H1 (cell line): ENCODE data around the gene CCDC33. TPM values are rescaled to one million over a fixed set of nuclear protein-coding genes. Genes with fewer than 3 reads are reported as not detected.

ENCODE experiments used
- CTCF ChIA-PET: fragments of 300-600 bp; sonication (Branson Sonifier 250); formaldehyde crosslinking; loops from one replicate; lab custom pipeline; 2021; ENCODE audit not compliant: partially characterized antibody; lab: Charles Lee
- POLR2A ChIA-PET: fragments of 300-600 bp; sonication (Branson Sonifier 250); formaldehyde crosslinking; loops from one replicate; lab custom pipeline; 2021; ENCODE audit warnings: inconsistent platforms; ENCODE audit not compliant: partially characterized antibody; lab: Charles Lee
- DNase-seq, 2 experiments: peaks; one replicate each; pipeline versions ENCODE4 v3.0.0 to v3.0.0-alpha.2; 2010 to 2022; ENCODE audit warnings: low spot score in 2 of 2, low read depth in 1 of 2, mixed read lengths in 1 of 2
- FAIRE-seq: peaks from 2 replicates; lab custom pipeline; 2011; peaks lifted over from hg19 to GRCh38; lab: Jason Lieb, UNC
- H2AFZ ChIP-seq: 2 replicates; pipeline ENCODE4 v1.8.1; 2012; ENCODE audit warnings: low read length, inconsistent platforms
- H2AK5ac ChIP-seq: 2 replicates; pipeline ENCODE4 v1.6.1; 2013; ENCODE audit warnings: low read depth, low read length
- H2BK120ac ChIP-seq: replicated peaks from 2 replicates; pipeline ENCODE3; 2013; ENCODE audit warnings: low read depth, low read length, inconsistent platforms
- H2BK12ac ChIP-seq: 2 replicates; pipeline ENCODE4 v1.6.1; 2013; ENCODE audit warnings: low read depth, low read length
- H2BK15ac ChIP-seq: 2 replicates; pipeline ENCODE4 v1.6.1; 2013; ENCODE audit warnings: low read length
- H2BK20ac ChIP-seq: 2 replicates; pipeline ENCODE4 v1.6.1; 2013; ENCODE audit warnings: low read length
- H2BK5ac ChIP-seq: 2 replicates; pipeline ENCODE4 v1.6.1; 2013; ENCODE audit warnings: low read depth, low read length
- H3K14ac ChIP-seq: 2 replicates; pipeline ENCODE4 v1.6.1; 2013; ENCODE audit warnings: inconsistent platforms; ENCODE audit not compliant: insufficient read length
- H3K18ac ChIP-seq: 2 replicates; pipeline ENCODE4 v1.6.1; 2013; ENCODE audit warnings: low read length; ENCODE audit errors: extremely low read depth
- H3K23ac ChIP-seq: 2 replicates; pipeline ENCODE4 v1.6.1; 2013; ENCODE audit warnings: inconsistent platforms; ENCODE audit not compliant: insufficient read length
- H3K23me2 ChIP-seq: 2 replicates; pipeline ENCODE4 v1.6.1; 2013; ENCODE audit warnings: low read depth, low read length
- H3K27ac ChIP-seq: 2 replicates; pipeline ENCODE4 v1.6.1; 2011; ENCODE audit warnings: low read depth, low read length, inconsistent platforms
- H3K27me3 ChIP-seq, 4 experiments: replicated peaks in 1 of 4; 1 replicate in 1 of 4; 2 replicates in 3 of 4; pipeline versions ENCODE4 v1.6.1 to v1.8.1; 2011 to 2013; ENCODE audit warnings: low read length in 3 of 4, mild to moderate bottlenecking in 3 of 4, inconsistent platforms in 2 of 4, mixed read lengths in 2 of 4, moderate library complexity in 1 of 4; ENCODE audit not compliant: control insufficient read depth in 3 of 4, insufficient read depth in 3 of 4; ENCODE audit errors: extremely low read depth in 1 of 4
- H3K36me3 ChIP-seq, 4 experiments: 2 replicates each; pipeline versions ENCODE4 v1.6.1 to v1.8.1; 2011 to 2013; ENCODE audit warnings: mild to moderate bottlenecking in 4 of 4, low read length in 3 of 4, moderate library complexity in 2 of 4, control low read depth in 1 of 4, inconsistent platforms in 1 of 4; ENCODE audit not compliant: insufficient read depth in 4 of 4, control insufficient read depth in 2 of 4
- H3K4ac ChIP-seq: replicated peaks from 2 replicates; pipeline ENCODE3; 2013; ENCODE audit warnings: low read length, low read depth, mixed read lengths, inconsistent platforms; ENCODE audit not compliant: insufficient read length
- H3K4me1 ChIP-seq, 4 experiments: replicated peaks in 1 of 4; 1 replicate in 1 of 4; 2 replicates in 3 of 4; pipeline versions ENCODE4 v1.6.1 to v1.8.1; 2011 to 2013; ENCODE audit warnings: low read length in 3 of 4, inconsistent platforms in 2 of 4, mixed read lengths in 1 of 4; ENCODE audit not compliant: insufficient read depth in 4 of 4, control insufficient read depth in 3 of 4
- H3K4me2 ChIP-seq, 2 experiments: 2 replicates each; pipeline versions ENCODE4 v1.6.1 to v1.8.1; 2011 to 2013; ENCODE audit warnings: low read depth in 2 of 2, low read length in 2 of 2, control low read depth in 1 of 2, inconsistent platforms in 1 of 2, mild to moderate bottlenecking in 1 of 2; ENCODE audit not compliant: insufficient read depth in 1 of 2
- H3K4me3 ChIP-seq, 4 experiments: fragments of 200-600, 300-600 bp in 1 of 4; sonication (generic), shearing (Covaris generic), sonication (Bioruptor Twin) in 1 of 4; 2 replicates each; pipeline versions ENCODE4 v1.5.1 to v1.8.1; 2011 to 2016; ENCODE audit warnings: low read length in 4 of 4, low read depth in 3 of 4, control low read depth in 2 of 4, inconsistent platforms in 2 of 4, mild to moderate bottlenecking in 2 of 4, mixed read lengths in 1 of 4, moderate library complexity in 1 of 4; ENCODE audit not compliant: insufficient read depth in 2 of 4; ENCODE audit errors: extremely low read depth in 1 of 4
- H3K56ac ChIP-seq: replicated peaks from 2 replicates; pipeline ENCODE3; 2013; ENCODE audit warnings: low read depth, mild to moderate bottlenecking, mixed read lengths, low read length, inconsistent platforms; ENCODE audit not compliant: insufficient read length
- H3K79me1 ChIP-seq: 2 replicates; pipeline ENCODE4 v1.6.1; 2013; ENCODE audit warnings: low read depth, low read length, control low read depth
- H3K79me2 ChIP-seq, 2 experiments: 2 replicates each; pipeline versions ENCODE4 v1.6.1 to v1.8.1; 2012 to 2013; ENCODE audit warnings: low read length in 2 of 2, mild to moderate bottlenecking in 2 of 2, inconsistent platforms in 1 of 2; ENCODE audit not compliant: insufficient read depth in 2 of 2, control insufficient read depth in 1 of 2
- H3K9ac ChIP-seq, 4 experiments: replicated peaks in 1 of 4; 1 replicate in 1 of 4; 2 replicates in 3 of 4; pipeline versions ENCODE4 v1.6.1 to v1.8.1; 2011 to 2013; ENCODE audit warnings: low read depth in 3 of 4, low read length in 3 of 4, control low read depth in 2 of 4, mild to moderate bottlenecking in 2 of 4, moderate library complexity in 2 of 4, inconsistent platforms in 1 of 4; ENCODE audit errors: extremely low read depth in 1 of 4
- H3K9me3 ChIP-seq, 2 experiments: 2 replicates each; pipeline versions ENCODE4 v1.6.1 to v1.8.1; 2012 to 2013; ENCODE audit warnings: mild to moderate bottlenecking in 2 of 2, moderate library complexity in 2 of 2, control low read depth in 1 of 2, inconsistent platforms in 1 of 2, low read depth in 1 of 2, low read length in 1 of 2, mixed read lengths in 1 of 2; ENCODE audit not compliant: insufficient read depth in 2 of 2
- H4K20me1 ChIP-seq, 2 experiments: replicated peaks in 1 of 2; 2 replicates each; pipeline versions ENCODE3 to v1.8.1; 2011 to 2013; ENCODE audit warnings: inconsistent platforms in 2 of 2, low read length in 2 of 2, mild to moderate bottlenecking in 1 of 2; ENCODE audit not compliant: insufficient read depth in 2 of 2, control insufficient read depth in 1 of 2
- H4K5ac ChIP-seq: 2 replicates; pipeline ENCODE4 v1.6.1; 2013; ENCODE audit warnings: low read length, low read depth, mixed read lengths, inconsistent platforms; ENCODE audit not compliant: insufficient read length
- H4K8ac ChIP-seq: 2 replicates; pipeline ENCODE4 v1.8.0; 2013; ENCODE audit warnings: mild to moderate bottlenecking, moderate library complexity, low read length, inconsistent platforms; ENCODE audit not compliant: insufficient read depth; ENCODE audit errors: extremely low read depth
- H4K91ac ChIP-seq: replicated peaks from 2 replicates; pipeline ENCODE3; 2013; ENCODE audit warnings: low read length, mixed read lengths, inconsistent platforms; ENCODE audit not compliant: insufficient read length
- GTF2F1 ChIP-seq: IDR thresholded peaks from 2 replicates; pipeline ENCODE4 v1.6.1; 2012; ENCODE audit warnings: low read depth, low read length, improper control_type of control experiment, borderline replicate concordance
- KDM1A ChIP-seq: fragments of 200-600, 300-600 bp; sonication (generic); IDR thresholded peaks from 2 replicates; pipeline ENCODE4 v1.7.1; 2016; ENCODE audit warnings: mild to moderate bottlenecking, low read length, borderline replicate concordance
- RAD21 ChIP-seq, 2 experiments: IDR thresholded peaks in 1 of 2; conservative IDR thresholded peaks in 1 of 2; 2 replicates each; pipeline ENCODE4 v1.6.1; 2011; ENCODE audit warnings: low read depth in 2 of 2, low read length in 2 of 2, improper control_type of control experiment in 1 of 2, inconsistent platforms in 1 of 2, mild to moderate bottlenecking in 1 of 2, moderate library complexity in 1 of 2
- RFX5 ChIP-seq: IDR thresholded peaks from 2 replicates; pipeline ENCODE4 v1.6.1; 2011; ENCODE audit warnings: low read depth, low read length, improper control_type of control experiment, borderline replicate concordance
- SRF ChIP-seq: IDR thresholded peaks from 2 replicates; pipeline ENCODE4 v1.6.1; 2011; ENCODE audit warnings: mild to moderate bottlenecking, low read depth, low read length, moderate library complexity
- WGBS, 2 experiments: shearing (Covaris generic) in 1 of 2; methylation state at CpG; one replicate each; pipeline versions ENCODE4 v1.1.6 to v1.1.7; 2013 to 2015; ENCODE audit warnings: low lambda C conversion rate in 2 of 2, mixed read lengths in 2 of 2, inconsistent platforms in 1 of 2, low coverage in 1 of 2, missing lambda C conversion rate in 1 of 2; ENCODE audit not compliant: insufficient replicate concordance in 2 of 2, insufficient coverage in 1 of 2, insufficient read length in 1 of 2; ENCODE audit errors: extremely low coverage in 1 of 2, missing lambda C conversion rate in 1 of 2; 5-methylcytosine and 5-hydroxymethylcytosine counted together
- polyA plus RNA-seq, 7 experiments: library from polyadenylated mRNA; depleted of rRNA in 3 of 7; stranded (reverse) in 5 of 7; unstranded in 2 of 7; fragments of >200 nt in 5 of 7; fragments of 200-250 nt in 2 of 7; gene quantifications; 1 replicate in 5 of 7; 2 replicates in 1 of 7; 4 replicates in 1 of 7; pipeline versions ENCODE4 v1.2.1 to v1.2.3, GENCODE V29; 2011 to 2013; ENCODE audit warnings: missing spikeins in 2 of 7, mixed read lengths in 2 of 7
- total RNA-seq: library from RNA; stranded (reverse); fragmentation: NEBNext Ultra II Directional; extraction: Animal tissue kit (Norgen Biotek cat#: 25700); gene quantifications from 2 replicates; pipeline ENCODE4 v1.2.1, GENCODE V29; 2021
- TF ChIP-seq, protein P1 (sequence below): IDR thresholded peaks from 2 replicates; pipeline ENCODE4 v1.6.1; 2011; ENCODE audit warnings: low read depth, mild to moderate bottlenecking, low read length; ENCODE audit not compliant: insufficient read depth
- TF ChIP-seq, protein P2 (sequence below): IDR thresholded peaks from 2 replicates; pipeline ENCODE4 v1.6.1; 2012; ENCODE audit warnings: low read length, inconsistent platforms
- TF ChIP-seq, protein P3 (sequence below): IDR thresholded peaks from 2 replicates; pipeline ENCODE4 v1.6.1; 2011; ENCODE audit warnings: low read length, improper control_type of control experiment

CCDC33 gene
- total and polyA plus RNA-seq, 2 of the 8 experiments (the other 6 are each of a cell fraction or from before 2014, with no cell fraction given): 2.0 to 2.7 TPM

DNA sequence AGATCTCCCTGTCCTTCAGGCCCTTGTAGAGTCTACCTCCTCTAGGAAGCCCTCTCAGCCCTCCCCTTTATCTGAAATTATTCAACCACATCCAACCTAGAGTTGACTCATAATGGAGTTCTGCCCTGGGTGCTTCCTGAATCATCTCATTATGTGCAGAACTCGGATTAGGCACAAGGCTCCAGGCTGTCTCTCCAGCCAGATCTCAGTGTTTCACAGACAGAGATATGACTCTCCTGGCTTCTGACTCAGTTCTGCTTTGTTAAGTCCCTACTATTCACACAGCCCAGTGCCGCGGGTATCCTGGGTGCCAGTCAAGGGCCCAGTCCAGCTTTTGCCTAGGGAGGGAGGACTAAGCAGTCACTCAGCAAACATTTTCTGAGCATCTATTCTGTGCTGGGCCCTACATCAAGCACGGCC is 42.8 kb upstream of the CCDC33 start:
- TF ChIP-seq RFX5 (no peak), SRF (no peak), KDM1A (no peak), GTF2F1 (no peak), RAD21 (IDR thresholded peaks at IDR 0.05 in 1 of 2, conservative IDR thresholded peaks at IDR 0.05 in 1 of 2; ENCODE audit: low read depth in 2 of 2, low read length in 2 of 2) (no peak)
- TF ChIP-seq, protein P1, sequence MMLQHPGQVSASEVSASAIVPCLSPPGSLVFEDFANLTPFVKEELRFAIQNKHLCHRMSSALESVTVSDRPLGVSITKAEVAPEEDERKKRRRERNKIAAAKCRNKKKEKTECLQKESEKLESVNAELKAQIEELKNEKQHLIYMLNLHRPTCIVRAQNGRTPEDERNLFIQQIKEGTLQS: no peak
- TF ChIP-seq, protein P2, sequence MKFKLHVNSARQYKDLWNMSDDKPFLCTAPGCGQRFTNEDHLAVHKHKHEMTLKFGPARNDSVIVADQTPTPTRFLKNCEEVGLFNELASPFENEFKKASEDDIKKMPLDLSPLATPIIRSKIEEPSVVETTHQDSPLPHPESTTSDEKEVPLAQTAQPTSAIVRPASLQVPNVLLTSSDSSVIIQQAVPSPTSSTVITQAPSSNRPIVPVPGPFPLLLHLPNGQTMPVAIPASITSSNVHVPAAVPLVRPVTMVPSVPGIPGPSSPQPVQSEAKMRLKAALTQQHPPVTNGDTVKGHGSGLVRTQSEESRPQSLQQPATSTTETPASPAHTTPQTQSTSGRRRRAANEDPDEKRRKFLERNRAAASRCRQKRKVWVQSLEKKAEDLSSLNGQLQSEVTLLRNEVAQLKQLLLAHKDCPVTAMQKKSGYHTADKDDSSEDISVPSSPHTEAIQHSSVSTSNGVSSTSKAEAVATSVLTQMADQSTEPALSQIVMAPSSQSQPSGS: no peak
- TF ChIP-seq, protein P3, sequence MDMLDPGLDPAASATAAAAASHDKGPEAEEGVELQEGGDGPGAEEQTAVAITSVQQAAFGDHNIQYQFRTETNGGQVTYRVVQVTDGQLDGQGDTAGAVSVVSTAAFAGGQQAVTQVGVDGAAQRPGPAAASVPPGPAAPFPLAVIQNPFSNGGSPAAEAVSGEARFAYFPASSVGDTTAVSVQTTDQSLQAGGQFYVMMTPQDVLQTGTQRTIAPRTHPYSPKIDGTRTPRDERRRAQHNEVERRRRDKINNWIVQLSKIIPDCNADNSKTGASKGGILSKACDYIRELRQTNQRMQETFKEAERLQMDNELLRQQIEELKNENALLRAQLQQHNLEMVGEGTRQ: no peak
- 0 out of 2 replicates have a peak, but pooled peaks cover 2% of the 10 kb centered on the region for H3K23me2 ChIP-seq
- 93% methylated on average over 4 of the region's 4 CpGs; no CpG with 5 or more reads in 1 of the 2 experiments for WGBS, 2 experiments
- H4K91ac ChIP-seq: no peak overlapping the region
- ChIA-PET CTCF (interaction anchor here (0.6 to 2.3 kb wide), 4 partner anchors 16 to 114 kb away, joined by 3 to 9 read pairs (median 4); no protein-coding TSS in a partner anchor), POLR2A (interaction anchor here (1.1 to 10.3 kb wide), 6 partner anchors 8 to 30 kb away, joined by 3 to 76 read pairs (median 6); partner anchors contain the start of gene STRA6)
- H3K4ac ChIP-seq: no peak overlapping the region
- no peak overlapping the region for H3K9ac ChIP-seq
- no peak overlapping the region for H2BK120ac ChIP-seq
- H4K8ac ChIP-seq: no peak overlapping the region
- no peak overlapping the region for H2BK15ac ChIP-seq
- no peaks in the 10 kb centered on the region for H3K79me2 ChIP-seq
- H4K5ac ChIP-seq: no peak overlapping the region
- no peak overlapping the region for H3K27ac ChIP-seq
- H3K14ac ChIP-seq: no peak overlapping the region
- no peaks in the 10 kb centered on the region for H4K20me1 ChIP-seq
- no peak overlapping the region for H3K4me3 ChIP-seq
- H3K4me2 ChIP-seq: no peak overlapping the region
- no peak overlapping the region for H2BK20ac ChIP-seq
- H3K23ac ChIP-seq: no peak overlapping the region
- H3K79me1 ChIP-seq: no peaks in the 10 kb centered on the region
- H2AK5ac ChIP-seq: no peak overlapping the region
- no peaks in the 10 kb centered on the region for H3K9me3 ChIP-seq
- H2BK12ac ChIP-seq: no peak overlapping the region
- H3K18ac ChIP-seq: no peak overlapping the region
- no peak overlapping the region for H2BK5ac ChIP-seq
- H2AFZ ChIP-seq: no peak overlapping the region
- H3K4me1 ChIP-seq: no peaks in the 10 kb centered on the region; a peak in 2 of 7 replicates
- no peaks in the 10 kb centered on the region for H3K27me3 ChIP-seq
- DNase-seq (no peak), FAIRE-seq (no peak)
- no peaks in the 10 kb centered on the region for H3K36me3 ChIP-seq
- no peak overlapping the region for H3K56ac ChIP-seq
